Osteocyte (in vitro differentiated cells): Measurements from ENCODE around the gene DDAH1. TPM values are rescaled to one million over a fixed set of nuclear protein-coding genes. Genes with fewer than 3 reads are reported as not detected.

Experiments
- DNase-seq: peaks from one replicate; pipeline ENCODE4 v3.0.0; 2021; ENCODE audit warnings: mixed read lengths; ENCODE audit not compliant: unreplicated experiment; ENCODE audit errors: extremely low spot score
- H3K27ac Mint-ChIP-seq: one replicate; pipeline ENCODE4 v1.8.0; 2021; ENCODE audit warnings: mild to moderate bottlenecking, mixed read lengths; ENCODE audit not compliant: unreplicated experiment
- H3K27me3 Mint-ChIP-seq: one replicate; pipeline ENCODE4 v1.8.0; 2021; ENCODE audit warnings: mixed read lengths; ENCODE audit not compliant: unreplicated experiment
- H3K36me3 Mint-ChIP-seq: one replicate; pipeline ENCODE4 v1.8.0; 2021; ENCODE audit warnings: mixed read lengths; ENCODE audit not compliant: unreplicated experiment
- H3K4me1 Mint-ChIP-seq: one replicate; pipeline ENCODE4 v1.8.0; 2021; ENCODE audit warnings: mixed read lengths; ENCODE audit not compliant: unreplicated experiment
- H3K4me3 Mint-ChIP-seq: one replicate; pipeline ENCODE4 v1.8.0; 2021; ENCODE audit warnings: mild to moderate bottlenecking, moderate library complexity, mixed read lengths; ENCODE audit not compliant: unreplicated experiment
- H3K9me3 Mint-ChIP-seq: one replicate; pipeline ENCODE4 v1.8.0; 2021; ENCODE audit warnings: mixed read lengths; ENCODE audit not compliant: unreplicated experiment
- CTCF ChIP-seq: fragments of 200-600 bp; sonication (generic); IDR thresholded peaks from 2 replicates; pipeline ENCODE4 v1.5.0; 2021; ENCODE audit warnings: antibody characterized with exemption, mild to moderate bottlenecking, moderate library complexity
- total RNA-seq: library from RNA; stranded (reverse); gene quantifications from 2 replicates; pipeline ENCODE4 v1.2.1, GENCODE V29; 2021

Gene DDAH1
- total RNA-seq, 1 donor from 2014 or later: 46.8 TPM

- TF ChIP-seq CTCF: no peak
- Mint-ChIP-seq H3K27ac (peak overlapping the region; percentile 95), H3K36me3 (peaks cover 20% of the 10 kb centered on the region), H3K27me3 (no peaks in the 10 kb centered on the region), H3K4me1 (peaks cover 84% of the 10 kb centered on the region), H3K4me3 (no peak overlapping the region), H3K9me3 (no peaks in the 10 kb centered on the region)
- no peak for DNase-seq
Observed at GRCh38 chr1:85315789-85316188, 149.2 kb downstream of the DDAH1 start.

- no peak for DNase-seq
- H3K27me3 Mint-ChIP-seq: no peaks in the 10 kb centered on the region
- peaks cover 73% of the 10 kb centered on the region for H3K4me1 Mint-ChIP-seq
- peak overlapping the region; percentile 95 for H3K27ac Mint-ChIP-seq
- no peak for TF ChIP-seq CTCF
- peaks cover 11% of the 10 kb centered on the region for H3K36me3 Mint-ChIP-seq
- no peaks in the 10 kb centered on the region for H3K9me3 Mint-ChIP-seq
- H3K4me3 Mint-ChIP-seq: no peak overlapping the region
Observed at GRCh38 chr1:85314726-85315125, 150.2 kb downstream of the DDAH1 start.

GRCh38 chr1:85313888-85314696 is 150.9 kb downstream of the DDAH1 start:
- no peak for DNase-seq
- H3K4me3 Mint-ChIP-seq: no peak overlapping the region
- H3K4me1 Mint-ChIP-seq: peaks cover 69% of the 10 kb centered on the region
- H3K27ac Mint-ChIP-seq: peak overlapping the region; percentile 95
- TF ChIP-seq CTCF: no peak
- H3K9me3 Mint-ChIP-seq: no peaks in the 10 kb centered on the region
- no peaks in the 10 kb centered on the region for H3K27me3 Mint-ChIP-seq
- H3K36me3 Mint-ChIP-seq: peaks cover 7% of the 10 kb centered on the region

GRCh38 chr1:85311818-85312217 is 153.1 kb downstream of the DDAH1 start:
- no peaks in the 10 kb centered on the region for H3K27me3 Mint-ChIP-seq
- no peaks in the 10 kb centered on the region for H3K9me3 Mint-ChIP-seq
- H3K4me1 Mint-ChIP-seq: peaks cover 60% of the 10 kb centered on the region
- TF ChIP-seq CTCF: no peak
- no peak for DNase-seq
- no peaks in the 10 kb centered on the region for H3K36me3 Mint-ChIP-seq
- no peak overlapping the region for H3K4me3 Mint-ChIP-seq
- H3K27ac Mint-ChIP-seq: peak overlapping the region; percentile 69

- no peaks in the 10 kb centered on the region for H3K36me3 Mint-ChIP-seq
- DNase-seq: no peak
- H3K9me3 Mint-ChIP-seq: no peaks in the 10 kb centered on the region
- TF ChIP-seq CTCF: no peak
- H3K4me1 Mint-ChIP-seq: peaks cover 31% of the 10 kb centered on the region
- no peak overlapping the region for H3K27ac Mint-ChIP-seq
- H3K27me3 Mint-ChIP-seq: no peaks in the 10 kb centered on the region
- no peak overlapping the region for H3K4me3 Mint-ChIP-seq
Observed at GRCh38 chr1:85308833-85309350, 156.1 kb downstream of the DDAH1 start.
